Astrocyte (in vitro differentiated cells and primary cell): ENCODE measurements around the gene IGFN1. TPM values are rescaled to one million over a fixed set of nuclear protein-coding genes. Genes with fewer than 3 reads are reported as not detected.

ENCODE experiments used
- DNase-seq: peaks from one replicate; pipeline ENCODE4 v3.0.0-alpha.2; 2010; ENCODE audit warnings: low read depth
- FAIRE-seq: peaks from 2 replicates; lab custom pipeline; 2011; peaks lifted over from hg19 to GRCh38; lab: Jason Lieb, UNC
- H2AFZ ChIP-seq: 2 replicates; pipeline ENCODE4 v1.6.0; 2012; ENCODE audit warnings: low read depth, low read length, inconsistent platforms
- H3K27ac ChIP-seq: 2 replicates; pipeline ENCODE4 v1.5.1; 2011; ENCODE audit warnings: low read depth, low read length, inconsistent platforms
- H3K27me3 ChIP-seq: 2 replicates; pipeline ENCODE4 v1.6.0; 2011; ENCODE audit warnings: low read length, inconsistent platforms; ENCODE audit not compliant: insufficient read depth
- H3K36me3 ChIP-seq: 2 replicates; pipeline ENCODE4 v1.5.1; 2011; ENCODE audit warnings: low read length, inconsistent platforms; ENCODE audit not compliant: insufficient read depth
- H3K4me1 ChIP-seq: 2 replicates; pipeline ENCODE4 v1.5.1; 2011; ENCODE audit warnings: low read length, inconsistent platforms; ENCODE audit not compliant: insufficient read depth
- H3K4me2 ChIP-seq: 2 replicates; pipeline ENCODE4 v1.6.0; 2012; ENCODE audit warnings: low read length, inconsistent platforms
- H3K4me3 ChIP-seq: 2 replicates; pipeline ENCODE4 v1.5.1; 2011; ENCODE audit warnings: low read depth, mild to moderate bottlenecking, low read length, inconsistent platforms; ENCODE audit not compliant: insufficient read depth
- H3K79me2 ChIP-seq: 2 replicates; pipeline ENCODE4 v1.6.0; 2012; ENCODE audit warnings: mild to moderate bottlenecking, low read length, inconsistent platforms; ENCODE audit not compliant: insufficient read depth
- H3K9ac ChIP-seq: 2 replicates; pipeline ENCODE4 v1.6.0; 2012; ENCODE audit warnings: mild to moderate bottlenecking, low read length, inconsistent platforms
- H3K9me3 ChIP-seq: 2 replicates; pipeline ENCODE4 v1.5.1; 2012; ENCODE audit warnings: low read depth, mild to moderate bottlenecking, low read length, inconsistent platforms; ENCODE audit not compliant: insufficient read depth
- H4K20me1 ChIP-seq: 2 replicates; pipeline ENCODE4 v1.6.0; 2012; ENCODE audit warnings: low read length, inconsistent platforms; ENCODE audit not compliant: insufficient read depth
- H3K27ac Mint-ChIP-seq: one replicate; pipeline ENCODE4 v1.8.0; 2021; ENCODE audit warnings: mild to moderate bottlenecking, mixed read lengths; ENCODE audit not compliant: unreplicated experiment
- H3K27me3 Mint-ChIP-seq: one replicate; pipeline ENCODE4 v1.8.0; 2021; ENCODE audit warnings: low read depth, mixed read lengths; ENCODE audit not compliant: unreplicated experiment
- H3K36me3 Mint-ChIP-seq: one replicate; pipeline ENCODE4 v1.8.0; 2021; ENCODE audit warnings: low read depth, mixed read lengths; ENCODE audit not compliant: unreplicated experiment
- H3K4me1 Mint-ChIP-seq: one replicate; pipeline ENCODE4 v1.8.0; 2021; ENCODE audit warnings: low read depth, mixed read lengths; ENCODE audit not compliant: unreplicated experiment
- H3K4me3 Mint-ChIP-seq: one replicate; pipeline ENCODE4 v1.8.0; 2021; ENCODE audit warnings: mild to moderate bottlenecking, moderate library complexity, mixed read lengths; ENCODE audit not compliant: unreplicated experiment
- H3K9me3 Mint-ChIP-seq: one replicate; pipeline ENCODE4 v1.8.0; 2021; ENCODE audit warnings: mild to moderate bottlenecking, mixed read lengths; ENCODE audit not compliant: unreplicated experiment
- EZH2 ChIP-seq: IDR thresholded peaks from 2 replicates; pipeline ENCODE4 v1.6.1; 2012; ENCODE audit warnings: mild to moderate bottlenecking, low read length, inconsistent platforms; ENCODE audit not compliant: insufficient read depth
- total RNA-seq: library from RNA; stranded (reverse); gene quantifications from 2 replicates; pipeline ENCODE4 v1.2.1, GENCODE V29; 2021
- TF ChIP-seq, protein P1 (sequence below): IDR thresholded peaks from 2 replicates; pipeline ENCODE4 v1.5.1; 2011; ENCODE audit warnings: low read depth, mild to moderate bottlenecking, inconsistent platforms, low read length, moderate library complexity; ENCODE audit not compliant: insufficient read depth

IGFN1 gene
- total RNA-seq, 1 donor from 2014 or later, result 0.02 TPM

DNA sequence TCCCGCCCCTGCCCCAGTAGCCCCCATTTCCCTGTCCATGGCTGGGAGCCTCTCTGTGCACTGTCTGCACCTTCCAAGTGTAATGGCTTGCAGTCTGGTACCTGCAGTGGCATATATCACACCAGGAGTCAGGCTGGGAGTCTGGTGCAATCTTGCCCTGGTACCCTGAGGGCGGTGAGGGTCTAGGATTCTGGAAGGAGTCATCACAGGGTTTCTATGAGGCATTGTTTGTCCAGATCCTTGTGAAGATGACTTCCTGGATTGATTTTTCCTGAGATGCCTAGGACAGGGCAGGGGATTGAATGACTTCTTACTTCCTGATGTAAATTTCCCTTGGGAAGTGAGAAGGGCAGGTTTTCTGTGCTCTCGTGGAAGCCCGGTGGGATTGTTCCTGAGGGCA is 86.8 kb downstream of the IGFN1 start:
- DNase-seq, result no peak
- Histone ChIP-seq H4K20me1 (no peaks in the 10 kb centered on the region), H3K9ac (no peak overlapping the region), H3K4me1 (peaks cover 15% of the 10 kb centered on the region), H3K27ac (no peak overlapping the region), H3K9me3 (no peaks in the 10 kb centered on the region), H2AFZ (no peak overlapping the region), H3K36me3 (no peaks in the 10 kb centered on the region), H3K4me3 (no peak overlapping the region), H3K4me2 (no peak overlapping the region), H3K79me2 (no peaks in the 10 kb centered on the region), H3K27me3 (peaks cover 4% of the 10 kb centered on the region)
- Mint-ChIP-seq H3K4me3 (no peak overlapping the region), H3K36me3 (peaks cover 1% of the 10 kb centered on the region), H3K9me3 (peaks cover 2% of the 10 kb centered on the region), H3K27me3 (peaks cover 38% of the 10 kb centered on the region), H3K27ac (no peak overlapping the region), H3K4me1 (peaks cover 5% of the 10 kb centered on the region)
- no peak for FAIRE-seq
- TF ChIP-seq, protein P1, sequence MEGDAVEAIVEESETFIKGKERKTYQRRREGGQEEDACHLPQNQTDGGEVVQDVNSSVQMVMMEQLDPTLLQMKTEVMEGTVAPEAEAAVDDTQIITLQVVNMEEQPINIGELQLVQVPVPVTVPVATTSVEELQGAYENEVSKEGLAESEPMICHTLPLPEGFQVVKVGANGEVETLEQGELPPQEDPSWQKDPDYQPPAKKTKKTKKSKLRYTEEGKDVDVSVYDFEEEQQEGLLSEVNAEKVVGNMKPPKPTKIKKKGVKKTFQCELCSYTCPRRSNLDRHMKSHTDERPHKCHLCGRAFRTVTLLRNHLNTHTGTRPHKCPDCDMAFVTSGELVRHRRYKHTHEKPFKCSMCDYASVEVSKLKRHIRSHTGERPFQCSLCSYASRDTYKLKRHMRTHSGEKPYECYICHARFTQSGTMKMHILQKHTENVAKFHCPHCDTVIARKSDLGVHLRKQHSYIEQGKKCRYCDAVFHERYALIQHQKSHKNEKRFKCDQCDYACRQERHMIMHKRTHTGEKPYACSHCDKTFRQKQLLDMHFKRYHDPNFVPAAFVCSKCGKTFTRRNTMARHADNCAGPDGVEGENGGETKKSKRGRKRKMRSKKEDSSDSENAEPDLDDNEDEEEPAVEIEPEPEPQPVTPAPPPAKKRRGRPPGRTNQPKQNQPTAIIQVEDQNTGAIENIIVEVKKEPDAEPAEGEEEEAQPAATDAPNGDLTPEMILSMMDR, result no peak
- TF ChIP-seq EZH2, result no peak

Other genes starting within 250 kb of the IGFN1 start
- gene KIF21B, start 167.1 kb upstream of the IGFN1 start, total RNA-seq, result 4.7 and 5.6 TPM in 2 replicates
- gene CACNA1S, start 78.4 kb upstream of the IGFN1 start, total RNA-seq, result not detected in 2 replicates
- gene ASCL5, start 63.6 kb upstream of the IGFN1 start, total RNA-seq, result not detected in 2 replicates
- 87.8 and 88.1 TPM in 2 replicates for gene TMEM9, start 36.4 kb upstream of the IGFN1 start, total RNA-seq
- 0.07 and 0.22 TPM in 2 replicates for gene PKP1, start 92.7 kb downstream of the IGFN1 start, total RNA-seq
- gene TNNT2, start 186.9 kb downstream of the IGFN1 start, total RNA-seq, result 2.2 and 6.1 TPM in 2 replicates
- gene LAD1, start 208.5 kb downstream of the IGFN1 start, total RNA-seq, result 0.29 and 1.2 TPM in 2 replicates
- 3.0 and 3.2 TPM in 2 replicates for gene TNNI1, start 230.9 kb downstream of the IGFN1 start, total RNA-seq